Body of pancreas (tissue), 4 donors: ENCODE results near the gene PHAX.

Experiments
- CTCF ChIP-seq, 7 experiments: fragments of 450-650 bp in 4 of 7; fragments of 200-600 bp in 3 of 7; sonication (generic) in 3 of 7; IDR thresholded peaks; one replicate each; pipeline ENCODE4 v1.5.1; 2016 to 2019; ENCODE audit warnings: antibody characterized with exemption in 7 of 7
- POLR2A ChIP-seq, 3 donors: fragments of 450-650 bp; IDR thresholded peaks; one replicate each; pipeline ENCODE4 v1.6.1; 2016; ENCODE audit warnings: antibody characterized with exemption in 3 of 3, mild to moderate bottlenecking in 2 of 3

- TF ChIP-seq POLR2A (IDR thresholded peaks at IDR 0.05), result peak in 2 of 3 donors; percentile 61 to 64
- TF ChIP-seq CTCF (IDR thresholded peaks at IDR 0.05), result peak; percentile 65 to 88 (median 77)
Observed at GRCh38 chr5:126600631-126601511, at the start of gene PHAX.
